Measurements from ENCODE around the gene GBX2.

The GBX2 gene

GRCh38 chr2:236168110-236169080, at the start of gene GBX2:
Gene GBX2 (minus strand): TSS chr2:236168386. CDS start chr2:236167971, 415 bp downstream.
- no peak for DNase-seq
- no peak for ATAC-seq

GRCh38 chr2:236217926-236218325, 49.7 kb upstream of the GBX2 start:
- no peak for ATAC-seq
- no peak for DNase-seq

GRCh38 chr2:236216711-236217110, 48.5 kb upstream of the GBX2 start:
- ATAC-seq (no peak), DNase-seq (no peak)

- ATAC-seq (no peak), DNase-seq (no peak)
Measured at GRCh38 chr2:236215761-236216333, 47.7 kb upstream of the GBX2 start.

- ATAC-seq (no peak), DNase-seq (no peak)
Measured at GRCh38 chr2:236215196-236215595, 47.0 kb upstream of the GBX2 start.

GRCh38 chr2:236214376-236214995, 46.3 kb upstream of the GBX2 start:
- no peak for ATAC-seq
- DNase-seq, result no peak

GRCh38 chr2:236211296-236211695, 43.1 kb upstream of the GBX2 start:
- no peak for ATAC-seq
- DNase-seq, result no peak

GRCh38 chr2:236210536-236210935, 42.4 kb upstream of the GBX2 start:
- DNase-seq (no peak), ATAC-seq (no peak)

GRCh38 chr2:236209996-236210395, 41.8 kb upstream of the GBX2 start:
- DNase-seq (no peak), ATAC-seq (no peak)

GRCh38 chr2:236209535-236209934, 41.3 kb upstream of the GBX2 start:
- no peak for DNase-seq
- ATAC-seq, result no peak

- ATAC-seq (no peak), DNase-seq (no peak)
Measured at GRCh38 chr2:236208019-236208926, 40.1 kb upstream of the GBX2 start.

- ATAC-seq (no peak), DNase-seq (no peak)
Measured at GRCh38 chr2:236207472-236207871, 39.3 kb upstream of the GBX2 start.

GRCh38 chr2:236205867-236206645, 37.9 kb upstream of the GBX2 start:
- no peak for DNase-seq
- no peak for ATAC-seq

- DNase-seq, result no peak
- ATAC-seq, result no peak
Measured at GRCh38 chr2:236204953-236205352, 36.8 kb upstream of the GBX2 start.

- DNase-seq (no peak), ATAC-seq (no peak)
Measured at GRCh38 chr2:236200378-236200777, 32.2 kb upstream of the GBX2 start.

- ATAC-seq (no peak), DNase-seq (no peak)
Measured at GRCh38 chr2:236196366-236196765, 28.2 kb upstream of the GBX2 start.

GRCh38 chr2:236195726-236196125, 27.5 kb upstream of the GBX2 start:
- DNase-seq (no peak), ATAC-seq (no peak)

- DNase-seq (no peak), ATAC-seq (no peak)
Measured at GRCh38 chr2:236194786-236195185, 26.6 kb upstream of the GBX2 start.

GRCh38 chr2:236193026-236193425, 24.8 kb upstream of the GBX2 start:
- DNase-seq, result no peak
- no peak for ATAC-seq

GRCh38 chr2:236190674-236191073, 22.5 kb upstream of the GBX2 start:
- no peak for DNase-seq
- no peak for ATAC-seq

GRCh38 chr2:236184701-236185100, 16.5 kb upstream of the GBX2 start:
- DNase-seq (no peak), ATAC-seq (no peak)
